Thymus (tissue), 11 donors: Measurements from ENCODE around the gene UTS2B. TPM values are rescaled to one million over a fixed set of nuclear protein-coding genes. Genes with fewer than 3 reads are reported as not detected.

ENCODE experiments used
- DNase-seq, 9 donors: peaks; one replicate each; pipeline ENCODE4 v3.0.0-alpha.2; 2013; ENCODE audit warnings: low spot score in 9 of 9, low read depth in 6 of 9, missing footprints in 1 of 9
- H3K27ac ChIP-seq, 2 donors: one replicate each; pipeline ENCODE4 v1.5.1; 2013; ENCODE audit warnings: control low read depth in 1 of 2, low read depth in 1 of 2, low read length in 1 of 2, mild to moderate bottlenecking in 1 of 2, moderate library complexity in 1 of 2
- H3K27me3 ChIP-seq, 2 donors: one replicate each; pipeline ENCODE4 v1.5.1; 2013; ENCODE audit warnings: low read length in 1 of 2; ENCODE audit not compliant: control insufficient read depth in 2 of 2, insufficient read depth in 1 of 2
- H3K36me3 ChIP-seq, 2 donors: one replicate each; pipeline ENCODE4 v1.5.1; 2013; ENCODE audit warnings: low read length in 1 of 2, mild to moderate bottlenecking in 1 of 2, moderate library complexity in 1 of 2; ENCODE audit not compliant: control insufficient read depth in 2 of 2, insufficient read depth in 2 of 2
- H3K4me1 ChIP-seq, 2 donors: one replicate each; pipeline ENCODE4 v1.5.1; 2013; ENCODE audit warnings: low read length in 2 of 2; ENCODE audit not compliant: control insufficient read depth in 2 of 2, insufficient read depth in 2 of 2
- H3K4me3 ChIP-seq, 2 donors: one replicate each; pipeline ENCODE4 v1.5.1; 2013; ENCODE audit warnings: low read length in 2 of 2, control low read depth in 1 of 2, mild to moderate bottlenecking in 1 of 2
- H3K9me3 ChIP-seq, 2 donors: one replicate each; pipeline ENCODE4 v1.5.1; 2013; ENCODE audit warnings: low read length in 1 of 2, mild to moderate bottlenecking in 1 of 2; ENCODE audit not compliant: control insufficient read depth in 2 of 2, insufficient read depth in 1 of 2
- WGBS: extraction: QIAGEN DNeasy Blood & Tissue Kit; methylation state at CpG from one replicate; pipeline ENCODE4 v1.1.7; 2013; 5-methylcytosine and 5-hydroxymethylcytosine counted together
- polyA plus RNA-seq: library from polyadenylated mRNA; stranded (reverse); fragments of 200-250 nt; gene quantifications from one replicate; pipeline ENCODE4 v1.2.3, GENCODE V29; 2013
- total RNA-seq: library from RNA; stranded (reverse); fragments of 120-200 nt; gene quantifications from one replicate; pipeline ENCODE4 v1.2.4, GENCODE V29; 2013
- donor health status: healthy.

Gene UTS2B
- total and polyA plus RNA-seq, 2 donors: 0.09 to 0.16 TPM

GRCh38 chr3:191356631-191357439 is 26.5 kb upstream of the UTS2B start:
- H3K27ac ChIP-seq: no peak overlapping the region
- no peaks in the 10 kb centered on the region for H3K4me1 ChIP-seq
- peaks cover 0 to 9% of the 10 kb centered on the region in 2 donors for H3K36me3 ChIP-seq
- 94% methylated on average over 5 of the region's 5 CpGs for WGBS
- H3K4me3 ChIP-seq: no peak overlapping the region
- H3K27me3 ChIP-seq: no peaks in the 10 kb centered on the region
- DNase-seq: no peak
- H3K9me3 ChIP-seq: no peaks in the 10 kb centered on the region

GRCh38 chr3:191355406-191355805 is 25.1 kb upstream of the UTS2B start:
- no peaks in the 10 kb centered on the region for H3K4me1 ChIP-seq
- H3K4me3 ChIP-seq: no peak overlapping the region
- no peak overlapping the region for H3K27ac ChIP-seq
- no peak for DNase-seq
- H3K9me3 ChIP-seq: no peaks in the 10 kb centered on the region
- H3K27me3 ChIP-seq: no peaks in the 10 kb centered on the region
- WGBS: 96% methylated on average over 4 of the region's 4 CpGs
- H3K36me3 ChIP-seq: peaks cover 0 to 6% of the 10 kb centered on the region in 2 donors

- Histone ChIP-seq H3K27me3 (no peaks in the 10 kb centered on the region), H3K4me3 (no peak overlapping the region), H3K4me1 (no peaks in the 10 kb centered on the region), H3K9me3 (no peaks in the 10 kb centered on the region), H3K36me3 (peaks cover 0 to 3% of the 10 kb centered on the region in 2 donors), H3K27ac (no peak overlapping the region)
- 94% methylated on average over 7 of the region's 7 CpGs for WGBS
- DNase-seq: no peak
Measured at GRCh38 chr3:191353022-191353777, 22.9 kb upstream of the UTS2B start.

GRCh38 chr3:191352014-191352413 is 21.7 kb upstream of the UTS2B start:
- no peaks in the 10 kb centered on the region for H3K36me3 ChIP-seq
- no peak for DNase-seq
- 96% methylated on average over 1 of the region's 1 CpG for WGBS
- H3K9me3 ChIP-seq: no peaks in the 10 kb centered on the region
- no peak overlapping the region for H3K27ac ChIP-seq
- H3K27me3 ChIP-seq: no peaks in the 10 kb centered on the region
- no peaks in the 10 kb centered on the region for H3K4me1 ChIP-seq
- H3K4me3 ChIP-seq: no peak overlapping the region

- no peaks in the 10 kb centered on the region for H3K36me3 ChIP-seq
- H3K27ac ChIP-seq: no peak overlapping the region
- 95% methylated on average over 5 of the region's 5 CpGs for WGBS
- H3K9me3 ChIP-seq: no peaks in the 10 kb centered on the region
- no peaks in the 10 kb centered on the region for H3K4me1 ChIP-seq
- no peak for DNase-seq
- H3K27me3 ChIP-seq: no peaks in the 10 kb centered on the region
- no peak overlapping the region for H3K4me3 ChIP-seq
Measured at GRCh38 chr3:191350396-191351090, 20.2 kb upstream of the UTS2B start.

- WGBS: 99% methylated on average over 1 of the region's 1 CpG
- Histone ChIP-seq H3K9me3 (no peaks in the 10 kb centered on the region), H3K27me3 (no peaks in the 10 kb centered on the region), H3K27ac (no peak overlapping the region), H3K4me1 (no peaks in the 10 kb centered on the region), H3K4me3 (no peak overlapping the region), H3K36me3 (no peaks in the 10 kb centered on the region)
- no peak for DNase-seq
Measured at GRCh38 chr3:191348098-191348497, 17.8 kb upstream of the UTS2B start.

- Histone ChIP-seq H3K27me3 (no peaks in the 10 kb centered on the region), H3K4me1 (no peaks in the 10 kb centered on the region), H3K4me3 (no peak overlapping the region), H3K36me3 (no peaks in the 10 kb centered on the region), H3K27ac (no peak overlapping the region), H3K9me3 (no peaks in the 10 kb centered on the region)
- no peak for DNase-seq
- 95% methylated on average over 3 of the region's 3 CpGs for WGBS
Measured at GRCh38 chr3:191347228-191347627, 16.9 kb upstream of the UTS2B start.

GRCh38 chr3:191345334-191345733 is 15.0 kb upstream of the UTS2B start:
- Histone ChIP-seq H3K27ac (no peak overlapping the region), H3K4me3 (no peak overlapping the region), H3K27me3 (no peaks in the 10 kb centered on the region), H3K9me3 (no peaks in the 10 kb centered on the region), H3K4me1 (no peaks in the 10 kb centered on the region), H3K36me3 (no peaks in the 10 kb centered on the region)
- no peak for DNase-seq
- WGBS: 97% methylated on average over 5 of the region's 5 CpGs

- 97% methylated on average over 5 of the region's 5 CpGs for WGBS
- Histone ChIP-seq H3K27ac (no peak overlapping the region), H3K27me3 (no peaks in the 10 kb centered on the region), H3K36me3 (no peaks in the 10 kb centered on the region), H3K4me3 (no peak overlapping the region), H3K4me1 (no peaks in the 10 kb centered on the region), H3K9me3 (no peaks in the 10 kb centered on the region)
- no peak for DNase-seq
Measured at GRCh38 chr3:191343913-191344312, 13.6 kb upstream of the UTS2B start.
